Trophoblast cell (in vitro differentiated cells and primary cell): ENCODE measurements around the gene LGALS9C.
"Not testable (repeated sequence)": the region's sequence is repeated elsewhere in the genome, so short reads cannot be mapped to it uniquely, and the experiment has no call there.

Experiments used
- DNase-seq, 2 donors: peaks; one replicate each; pipeline ENCODE4 v3.0.0-alpha.2; 2016
- H2AFZ ChIP-seq: 2 replicates; pipeline ENCODE4 v1.6.1; 2013; ENCODE audit warnings: low read length, moderate library complexity, mild to moderate bottlenecking; ENCODE audit not compliant: insufficient read depth, poor library complexity
- H2AK5ac ChIP-seq: 2 replicates; pipeline ENCODE4 v1.6.1; 2013; ENCODE audit warnings: mild to moderate bottlenecking, low read length
- H2BK120ac ChIP-seq: 2 replicates; pipeline ENCODE4 v1.6.1; 2013; ENCODE audit warnings: low read length, mild to moderate bottlenecking, moderate library complexity; ENCODE audit not compliant: insufficient read depth, poor library complexity
- H2BK12ac ChIP-seq: 2 replicates; pipeline ENCODE4 v1.6.1; 2013; ENCODE audit warnings: mild to moderate bottlenecking, low read length, moderate library complexity
- H2BK5ac ChIP-seq: 2 replicates; pipeline ENCODE4 v1.6.1; 2013; ENCODE audit warnings: low read length, low read depth, moderate library complexity, mild to moderate bottlenecking; ENCODE audit not compliant: poor library complexity
- H3K14ac ChIP-seq: 2 replicates; pipeline ENCODE4 v1.6.1; 2013; ENCODE audit warnings: mild to moderate bottlenecking, low read length
- H3K18ac ChIP-seq: 2 replicates; pipeline ENCODE4 v1.6.1; 2013; ENCODE audit warnings: mild to moderate bottlenecking, low read length
- H3K23ac ChIP-seq: 2 replicates; pipeline ENCODE4 v1.6.1; 2013; ENCODE audit warnings: low read length
- H3K27ac ChIP-seq: 2 replicates; pipeline ENCODE4 v1.5.1; 2013; ENCODE audit warnings: low read depth, mild to moderate bottlenecking, inconsistent platforms, low read length, moderate library complexity
- H3K27me3 ChIP-seq: 2 replicates; pipeline ENCODE4 v1.6.1; 2013; ENCODE audit warnings: inconsistent platforms, mild to moderate bottlenecking, low read length, moderate library complexity; ENCODE audit not compliant: insufficient read depth
- H3K36me3 ChIP-seq, 2 experiments: 1 replicate in 1 of 2; 2 replicates in 1 of 2; pipeline ENCODE4 v1.6.1; 2013; ENCODE audit warnings: low read length in 2 of 2, mild to moderate bottlenecking in 2 of 2, moderate library complexity in 1 of 2; ENCODE audit not compliant: insufficient read depth in 2 of 2, control insufficient read depth in 1 of 2
- H3K4ac ChIP-seq: 2 replicates; pipeline ENCODE4 v1.6.1; 2013; ENCODE audit warnings: low read depth, mild to moderate bottlenecking, low read length, moderate library complexity
- H3K4me1 ChIP-seq, 2 experiments: 1 replicate in 1 of 2; 2 replicates in 1 of 2; pipeline ENCODE4 v1.6.1; 2013; ENCODE audit warnings: low read length in 2 of 2, mild to moderate bottlenecking in 2 of 2, moderate library complexity in 1 of 2; ENCODE audit not compliant: insufficient read depth in 2 of 2, control insufficient read depth in 1 of 2
- H3K4me2 ChIP-seq: 2 replicates; pipeline ENCODE4 v1.6.1; 2013; ENCODE audit warnings: inconsistent platforms, mild to moderate bottlenecking, low read length, moderate library complexity
- H3K4me3 ChIP-seq: 2 replicates; pipeline ENCODE4 v1.5.1; 2013; ENCODE audit warnings: mild to moderate bottlenecking, low read depth, low read length, inconsistent platforms
- H3K79me1 ChIP-seq: one replicate; pipeline ENCODE4 v1.6.1; 2013; ENCODE audit warnings: low read length
- H3K79me2 ChIP-seq: 2 replicates; pipeline ENCODE4 v1.6.1; 2013; ENCODE audit warnings: low read length, mild to moderate bottlenecking; ENCODE audit not compliant: control insufficient read depth, insufficient read depth, poor library complexity
- H3K9ac ChIP-seq: 2 replicates; pipeline ENCODE4 v1.6.1; 2013; ENCODE audit warnings: mild to moderate bottlenecking, low read length
- H3K9me3 ChIP-seq: 2 replicates; pipeline ENCODE4 v1.6.1; 2013; ENCODE audit warnings: low read depth, mild to moderate bottlenecking, control low read depth, inconsistent platforms, low read length; ENCODE audit not compliant: insufficient read depth
- H4K12ac ChIP-seq: 2 replicates; pipeline ENCODE4 v1.6.1; 2013; ENCODE audit warnings: low read depth, mild to moderate bottlenecking, low read length, moderate library complexity
- H4K8ac ChIP-seq: 2 replicates; pipeline ENCODE4 v1.6.1; 2013; ENCODE audit warnings: low read depth, mild to moderate bottlenecking, low read length, moderate library complexity
- H4K91ac ChIP-seq: one replicate; pipeline ENCODE4 v1.6.1; 2013; ENCODE audit warnings: low read depth, mild to moderate bottlenecking, low read length, moderate library complexity
- WGBS: extraction: QIAGEN DNeasy Blood & Tissue Kit; methylation state at CpG from one replicate; pipeline ENCODE4 v1.1.7; 2013; ENCODE audit warnings: missing lambda C conversion rate; ENCODE audit not compliant: insufficient read length, insufficient coverage; ENCODE audit errors: extremely low coverage; 5-methylcytosine and 5-hydroxymethylcytosine counted together

LGALS9C gene

DNA sequence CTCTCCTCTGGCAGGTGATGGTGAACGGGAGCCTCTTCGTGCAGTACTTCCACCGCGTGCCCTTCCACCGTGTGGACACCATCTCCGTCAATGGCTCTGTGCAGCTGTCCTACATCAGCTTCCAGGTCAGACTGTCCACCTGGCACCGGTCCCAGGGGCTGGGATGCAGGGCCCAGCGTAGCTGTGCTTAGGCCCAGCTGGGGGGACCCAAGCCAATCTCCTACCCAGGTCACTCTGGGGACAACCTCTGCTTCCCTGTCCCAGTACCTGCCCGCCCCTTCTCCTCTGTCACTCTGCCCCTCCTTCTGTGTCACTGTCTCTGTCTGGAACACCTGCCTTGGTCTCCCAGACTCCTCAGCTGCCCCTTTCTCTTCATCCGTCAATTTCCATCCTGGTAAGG, 11.0 kb downstream of the LGALS9C start:
- H3K9ac ChIP-seq: not testable (repeated sequence)

DNA sequence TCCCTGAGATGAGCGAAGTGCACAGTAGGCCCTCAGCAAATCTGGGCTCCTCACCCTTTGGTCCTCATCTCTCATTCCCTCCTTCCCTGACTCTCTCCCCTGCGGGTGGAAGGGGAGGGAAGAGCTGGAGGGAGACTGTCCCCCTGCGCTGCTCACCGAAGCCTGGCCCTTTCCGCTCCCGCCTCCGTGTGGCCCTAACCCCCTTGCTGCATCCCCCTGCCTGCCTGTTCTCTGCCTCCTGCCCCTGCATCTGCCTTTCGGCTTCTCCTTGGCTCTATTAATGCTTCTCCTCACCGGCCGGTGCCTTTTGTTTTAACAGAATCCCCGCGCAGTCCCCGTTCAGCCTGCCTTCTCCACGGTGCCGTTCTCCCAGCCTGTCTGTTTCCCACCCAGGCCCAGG, 12.0 kb downstream of the LGALS9C start:
- WGBS: no CpG with 5 or more reads among the region's 15 CpGs
- H3K4me3 ChIP-seq, H3K4ac ChIP-seq, H2AFZ ChIP-seq, H3K23ac ChIP-seq, H4K91ac ChIP-seq, H3K27me3 ChIP-seq, H3K79me2 ChIP-seq, H2BK12ac ChIP-seq, H3K36me3 ChIP-seq, H3K4me1 ChIP-seq, H3K9me3 ChIP-seq, H4K8ac ChIP-seq, H3K14ac ChIP-seq, H3K9ac ChIP-seq, H2BK120ac ChIP-seq, H3K18ac ChIP-seq, H3K27ac ChIP-seq, DNase-seq, H4K12ac ChIP-seq, H2BK5ac ChIP-seq, H3K79me1 ChIP-seq, H3K4me2 ChIP-seq, H2AK5ac ChIP-seq: not testable (repeated sequence)

More for the DNA sequence above, 11.0 kb downstream of the LGALS9C start:
- not testable (repeated sequence) for H3K79me1 ChIP-seq, H3K4ac ChIP-seq, H2BK120ac ChIP-seq, H2BK5ac ChIP-seq, H3K27ac ChIP-seq, H2BK12ac ChIP-seq, H3K14ac ChIP-seq, DNase-seq, H4K91ac ChIP-seq, H3K9me3 ChIP-seq, H3K4me3 ChIP-seq, H3K79me2 ChIP-seq, H3K36me3 ChIP-seq, H2AFZ ChIP-seq, H3K23ac ChIP-seq, H3K18ac ChIP-seq, H2AK5ac ChIP-seq, H3K4me1 ChIP-seq, H3K4me2 ChIP-seq, H4K12ac ChIP-seq, H4K8ac ChIP-seq, H3K27me3 ChIP-seq
- no CpG with 5 or more reads among the region's 10 CpGs for WGBS

DNA sequence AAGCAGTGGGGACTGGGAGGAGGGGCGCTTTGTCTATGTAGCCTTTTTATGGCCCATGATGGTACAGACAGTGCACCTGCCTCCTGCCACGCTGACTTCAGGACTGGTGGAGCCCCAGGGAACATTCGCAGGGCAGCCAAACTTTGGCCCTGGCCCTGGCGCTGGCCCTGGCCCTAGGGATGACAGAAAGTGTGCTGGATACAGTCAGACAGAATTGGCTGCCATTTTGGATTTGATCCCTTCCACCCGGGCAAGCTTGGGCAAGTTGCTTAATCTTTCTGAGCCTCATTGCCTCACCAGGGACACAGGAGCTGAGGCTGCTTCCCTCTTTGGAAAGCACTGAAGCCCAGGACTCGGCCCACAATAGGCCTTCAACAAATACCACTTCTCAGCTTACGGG, 13.4 kb downstream of the LGALS9C start:
- not testable (repeated sequence) for H2BK12ac ChIP-seq, H4K12ac ChIP-seq, H3K18ac ChIP-seq, H2BK5ac ChIP-seq, H2AK5ac ChIP-seq, H3K4me1 ChIP-seq, H3K23ac ChIP-seq, H3K4me3 ChIP-seq, H3K4ac ChIP-seq, H4K91ac ChIP-seq, H3K4me2 ChIP-seq, H3K79me2 ChIP-seq, H2BK120ac ChIP-seq, H3K79me1 ChIP-seq, H3K9me3 ChIP-seq, H3K27me3 ChIP-seq, H3K14ac ChIP-seq, H3K27ac ChIP-seq, H3K36me3 ChIP-seq, H3K9ac ChIP-seq, H2AFZ ChIP-seq, H4K8ac ChIP-seq, DNase-seq
- no CpG with 5 or more reads among the region's 7 CpGs for WGBS

DNA sequence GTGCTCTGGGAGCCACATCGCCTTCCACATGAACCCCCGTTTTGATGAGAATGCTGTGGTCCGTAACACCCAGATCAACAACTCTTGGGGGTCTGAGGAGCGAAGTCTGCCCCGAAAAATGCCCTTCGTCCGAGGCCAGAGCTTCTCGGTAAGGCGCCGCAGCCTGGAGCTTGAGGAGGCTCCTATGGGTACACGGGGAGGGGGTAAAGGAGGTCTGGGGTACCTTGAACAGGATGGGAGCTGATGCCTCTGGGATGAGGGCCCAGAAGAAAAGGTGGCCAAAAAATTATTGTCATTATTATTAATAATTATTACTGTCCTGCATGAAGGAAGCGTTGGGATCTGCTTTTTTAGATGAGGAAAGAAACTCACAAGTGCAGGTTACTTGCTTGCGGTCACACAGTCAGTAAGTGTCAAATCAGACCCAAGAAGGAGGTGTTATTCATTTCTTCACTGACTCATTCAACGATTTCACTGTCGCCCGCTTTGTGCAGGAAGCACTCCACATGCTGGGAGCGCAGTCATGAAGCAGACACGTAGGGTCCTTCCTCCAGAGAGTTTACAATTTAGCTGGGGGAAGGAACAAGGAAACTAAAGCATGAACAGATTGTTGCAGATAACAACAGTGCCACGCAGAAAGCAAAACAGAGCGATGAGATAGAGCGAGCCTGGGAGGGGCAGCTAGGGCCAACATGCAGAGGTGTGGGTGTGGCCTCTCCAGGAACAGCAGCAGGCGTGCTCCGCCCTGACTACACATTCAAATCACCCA, 16.3 kb downstream of the LGALS9C start:
- not testable (repeated sequence) for H3K27me3 ChIP-seq, H4K91ac ChIP-seq, H2AK5ac ChIP-seq, H4K12ac ChIP-seq, H3K14ac ChIP-seq, H3K4me1 ChIP-seq, H3K36me3 ChIP-seq, H3K4me3 ChIP-seq, H3K27ac ChIP-seq, H2BK5ac ChIP-seq, H3K9me3 ChIP-seq, H2AFZ ChIP-seq, H3K9ac ChIP-seq, H3K79me1 ChIP-seq, H2BK12ac ChIP-seq, H3K4ac ChIP-seq, H3K23ac ChIP-seq, H4K8ac ChIP-seq, H3K79me2 ChIP-seq, H2BK120ac ChIP-seq, H3K18ac ChIP-seq, H3K4me2 ChIP-seq
- no CpG with 5 or more reads among the region's 23 CpGs for WGBS
- peak; percentile 32 to 51 for DNase-seq
